Effector CD4-positive, alpha-beta T cell (primary cell): ENCODE data around the gene AHSG.
"Not testable (repeated sequence)": the region's sequence is repeated elsewhere in the genome, so short reads cannot be mapped to it uniquely, and the experiment has no call there.

ENCODE experiments used
- DNase-seq: peaks from one replicate; pipeline ENCODE4 v3.0.0-alpha.2; 2020

The AHSG gene

DNA sequence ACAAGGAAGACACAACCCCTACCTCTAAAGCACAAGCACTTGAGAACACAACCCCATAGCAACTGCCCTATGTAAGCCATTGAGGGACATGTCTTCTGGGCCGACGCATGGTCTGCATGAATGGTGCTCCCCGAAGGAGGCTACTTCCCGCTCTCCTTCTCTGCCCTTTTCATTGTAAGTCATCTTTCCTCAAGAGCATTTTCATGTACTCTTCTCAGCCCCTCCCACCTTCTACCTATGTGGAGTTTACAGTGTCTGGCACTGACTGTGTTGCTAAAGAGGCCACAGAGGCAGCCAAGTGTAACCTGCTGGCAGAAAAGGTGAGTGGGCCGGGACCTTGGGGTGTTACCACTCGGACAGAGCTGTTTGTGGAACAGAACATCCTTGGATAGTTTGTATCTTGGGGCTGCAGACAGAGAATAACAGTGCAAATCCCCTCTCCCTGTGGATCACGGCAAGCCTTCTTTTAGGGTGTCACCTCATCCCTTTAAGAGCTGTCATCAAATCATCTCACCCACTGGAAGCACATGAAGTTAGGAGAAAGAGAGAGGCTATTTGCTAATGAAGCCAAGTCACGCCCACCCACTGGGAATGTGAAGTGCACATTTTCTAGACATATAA is 5.6 kb downstream of the AHSG start:
- no peak for DNase-seq

DNA sequence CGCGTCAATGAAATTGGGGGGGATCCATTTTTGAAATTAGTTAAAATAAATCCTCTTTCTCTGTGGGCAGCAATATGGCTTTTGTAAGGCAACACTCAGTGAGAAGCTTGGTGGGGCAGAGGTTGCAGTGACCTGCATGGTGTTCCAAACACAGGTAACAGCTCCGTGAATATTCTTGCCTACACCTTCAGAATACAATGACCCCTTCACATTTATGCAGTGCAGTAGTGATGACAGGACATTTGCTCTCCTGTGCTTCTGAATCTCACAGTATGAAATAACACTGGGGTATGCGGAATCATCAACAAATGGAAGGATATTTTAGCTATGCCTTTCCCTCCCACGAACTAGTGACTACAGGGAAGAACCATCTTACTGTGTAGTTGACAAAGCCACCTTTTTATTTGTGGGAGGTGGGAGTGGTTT is 6.9 kb downstream of the AHSG start:
- DNase-seq = no peak

DNA sequence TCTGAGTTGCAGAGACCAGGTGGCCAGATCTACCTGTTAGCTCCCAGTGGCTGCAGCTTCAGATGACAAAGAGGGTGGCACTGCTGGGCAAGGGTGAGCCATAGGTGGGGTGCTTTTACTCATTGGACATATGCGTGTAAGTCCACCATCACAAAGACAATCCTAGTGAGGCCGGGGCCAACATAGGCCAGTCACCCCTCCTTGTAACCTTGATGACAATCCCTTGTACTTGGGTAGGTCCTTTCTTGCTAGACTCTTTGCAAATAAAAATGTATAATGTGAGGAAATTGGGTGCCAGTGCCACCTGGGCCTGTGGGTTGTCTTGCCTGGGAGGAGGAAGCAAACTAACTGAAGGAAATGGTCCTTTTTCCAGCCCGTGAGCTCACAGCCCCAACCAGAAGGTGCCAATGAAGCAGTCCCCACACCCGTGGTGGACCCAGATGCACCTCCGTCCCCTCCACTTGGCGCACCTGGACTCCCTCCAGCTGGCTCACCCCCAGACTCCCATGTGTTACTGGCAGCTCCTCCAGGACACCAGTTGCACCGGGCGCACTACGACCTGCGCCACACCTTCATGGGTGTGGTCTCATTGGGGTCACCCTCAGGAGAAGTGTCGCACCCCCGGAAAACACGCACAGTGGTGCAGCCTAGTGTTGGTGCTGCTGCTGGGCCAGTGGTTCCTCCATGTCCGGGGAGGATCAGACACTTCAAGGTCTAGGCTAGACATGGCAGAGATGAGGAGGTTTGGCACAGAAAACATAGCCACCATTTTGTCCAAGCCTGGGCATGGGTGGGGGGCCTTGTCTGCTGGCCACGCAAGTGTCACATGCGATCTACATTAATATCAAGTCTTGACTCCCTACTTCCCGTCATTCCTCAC is 7.6 kb downstream of the AHSG start:
- no peak for DNase-seq

- no peak for DNase-seq
Measured at GRCh38 chr3:186621894-186622650, 9.2 kb downstream of the AHSG start.

DNA sequence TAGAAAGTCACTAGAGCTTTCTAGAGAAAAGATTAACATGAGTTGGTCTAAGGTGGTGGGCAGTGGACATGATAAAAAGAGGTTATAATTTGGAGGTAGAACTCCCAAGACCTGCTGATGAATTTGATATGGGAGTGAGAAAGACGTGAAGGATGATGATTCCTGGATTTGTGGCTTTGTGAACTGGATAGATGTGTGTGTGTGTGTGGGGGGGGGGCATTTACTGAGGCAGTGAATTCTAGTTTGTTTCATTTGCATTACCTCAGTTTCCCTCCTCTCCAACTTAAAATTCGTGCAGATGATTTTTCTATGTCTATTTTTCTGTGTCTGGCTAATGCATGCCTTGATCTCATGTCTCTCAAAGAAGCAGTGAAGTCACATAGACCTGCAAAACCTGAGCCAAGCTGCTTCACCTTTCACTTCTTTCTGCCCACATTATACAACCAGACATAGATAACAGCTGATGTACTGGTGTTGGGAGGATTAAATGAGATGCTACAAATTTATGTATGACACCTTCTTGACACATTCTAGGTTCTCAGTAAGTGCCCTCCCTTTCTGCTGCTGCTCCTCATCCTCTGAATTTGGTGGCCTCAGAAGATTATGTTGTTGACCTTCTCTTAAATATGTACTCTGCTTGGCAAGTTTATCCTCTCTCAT is 9.9 kb downstream of the AHSG start:
- no peak for DNase-seq

DNA sequence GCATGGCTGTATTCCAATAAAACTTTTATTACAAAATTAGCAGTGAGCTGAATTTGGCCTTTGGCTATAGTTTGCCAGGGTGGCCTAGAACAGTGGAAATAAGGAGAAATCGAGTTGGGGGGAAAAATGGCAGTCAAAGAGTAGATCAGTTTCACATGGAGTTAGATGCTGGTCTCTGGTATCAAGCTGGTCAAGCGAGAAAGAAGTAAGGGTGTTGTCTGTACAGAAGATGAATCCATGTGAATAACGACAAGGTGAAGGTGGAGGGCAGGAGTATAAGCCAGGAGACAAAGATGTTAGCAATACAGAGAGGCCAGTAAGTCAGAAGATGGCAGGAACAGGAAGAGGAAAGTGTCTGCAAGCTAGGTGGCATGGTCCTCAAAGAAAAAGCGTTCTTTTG is 11.7 kb downstream of the AHSG start:
- DNase-seq = no peak

- DNase-seq = no peak
Measured at GRCh38 chr3:186625600-186626042, 12.8 kb downstream of the AHSG start.

- no peak for DNase-seq
Measured at GRCh38 chr3:186626254-186626847, 13.5 kb downstream of the AHSG start.

DNA sequence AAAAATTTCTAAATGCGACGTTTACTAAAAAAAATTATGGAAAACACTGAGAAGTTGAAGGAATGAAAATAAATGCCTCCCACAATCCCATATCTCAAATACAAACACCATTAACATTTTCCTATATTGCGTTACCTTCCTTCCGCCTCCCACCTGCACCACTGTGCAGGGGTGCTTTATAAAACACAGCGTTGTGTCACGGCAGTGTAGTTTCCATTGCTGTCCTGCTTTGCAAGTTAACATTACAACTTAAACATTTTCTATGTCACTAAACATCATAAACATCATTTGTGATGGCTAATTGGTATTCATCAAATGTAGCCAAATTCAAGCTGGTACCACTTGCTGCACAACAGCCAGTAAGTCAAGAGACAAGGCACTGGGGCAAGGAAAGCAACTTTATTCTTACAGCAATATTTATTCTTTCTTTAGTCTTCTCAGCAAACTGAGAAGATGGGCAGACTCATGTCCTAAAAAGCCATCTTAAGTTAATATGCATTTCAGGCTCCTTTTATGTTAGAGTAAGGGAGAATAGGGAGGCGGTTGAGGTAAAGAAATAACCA is 15.1 kb downstream of the AHSG start:
- no peak for DNase-seq

DNA sequence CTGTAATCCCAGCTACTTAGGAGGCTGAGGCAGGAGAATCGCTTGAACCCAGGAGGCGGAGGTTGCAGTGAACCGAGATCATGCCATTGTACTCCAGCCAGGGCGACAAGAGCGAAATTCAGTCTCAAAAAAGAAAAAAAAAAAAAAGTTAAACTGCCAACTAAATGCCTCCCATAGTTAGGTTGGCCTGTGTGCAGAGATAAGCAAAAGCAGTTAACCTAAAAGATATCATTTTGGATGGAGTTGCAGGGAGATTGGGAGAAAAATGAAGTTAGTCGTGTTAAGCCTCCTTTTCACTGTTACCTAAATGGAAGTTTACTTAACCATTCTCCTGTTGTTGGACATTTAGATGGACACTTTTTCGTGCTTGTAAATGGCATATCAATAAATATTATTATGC is 15.9 kb downstream of the AHSG start:
- no peak for DNase-seq

DNA sequence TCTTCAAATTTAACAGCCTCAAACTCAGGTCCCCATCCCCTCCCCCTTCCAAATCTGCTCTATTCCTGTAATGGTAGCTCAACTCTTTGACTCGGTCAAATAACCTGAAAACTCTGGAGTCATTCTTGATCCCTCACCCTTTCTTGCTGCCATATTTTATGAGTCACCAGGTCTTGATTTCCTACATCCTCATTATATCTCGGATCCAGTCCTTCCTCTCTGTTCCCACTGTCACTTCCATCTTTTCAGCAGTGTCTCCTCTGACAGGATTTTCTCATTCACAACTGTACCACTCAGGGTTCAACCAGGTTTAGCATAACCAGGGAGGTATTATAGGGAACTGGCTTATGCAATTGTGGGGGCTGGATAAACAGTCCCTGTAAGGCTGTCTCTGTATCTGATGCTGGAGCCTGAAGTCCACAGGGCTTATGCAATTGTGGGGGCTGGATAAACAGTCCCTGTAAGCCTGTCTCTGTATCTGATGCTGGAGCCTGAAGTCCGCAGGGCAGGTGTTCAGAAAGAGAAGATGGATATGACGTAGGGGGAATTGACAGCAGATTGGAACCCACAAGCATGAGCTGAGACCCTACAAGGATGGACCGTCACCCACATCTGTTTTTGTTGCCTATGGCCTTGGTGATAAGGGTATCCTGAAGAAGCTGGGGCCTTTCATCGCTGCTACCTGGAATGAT is 18.2 kb downstream of the AHSG start:
- DNase-seq = no peak

DNA sequence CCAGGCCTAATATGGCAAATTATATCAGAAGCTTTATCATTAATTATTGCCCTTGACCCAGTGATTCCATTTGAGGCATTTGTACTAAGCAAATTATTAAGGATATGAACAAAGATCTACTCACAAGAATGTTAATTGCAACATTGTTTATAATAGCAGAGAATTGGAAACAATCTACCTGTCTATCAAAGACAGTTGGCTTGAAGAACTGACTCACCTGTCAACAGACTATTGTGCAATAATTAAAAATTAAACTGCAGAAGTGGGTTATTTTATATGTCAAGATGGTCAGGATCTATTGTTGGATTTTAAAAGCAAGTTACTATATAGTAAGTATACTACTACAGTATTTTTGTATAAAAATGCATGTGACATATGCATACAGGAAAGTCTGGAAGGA is 20.6 kb downstream of the AHSG start:
- no peak for DNase-seq

DNA sequence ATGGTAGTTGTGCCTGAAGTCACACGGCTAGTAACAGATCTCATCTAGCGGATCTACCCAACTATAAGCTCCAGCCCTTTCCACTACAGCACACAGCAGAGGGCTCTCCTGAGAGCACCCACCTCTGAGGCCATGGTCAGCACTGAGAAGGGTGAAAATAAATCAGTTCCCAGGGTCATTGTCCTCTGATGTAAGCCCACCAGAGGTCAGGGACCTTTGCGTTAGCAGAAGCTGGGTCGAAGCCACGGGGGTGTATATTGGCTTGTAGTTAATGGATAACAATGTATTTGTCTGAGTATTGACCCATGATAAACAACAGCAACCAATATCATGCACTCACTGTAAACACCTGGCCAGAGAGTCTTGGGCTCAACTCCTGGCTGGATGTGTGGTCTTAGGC is 21.3 kb downstream of the AHSG start:
- not testable (repeated sequence) for DNase-seq

DNA sequence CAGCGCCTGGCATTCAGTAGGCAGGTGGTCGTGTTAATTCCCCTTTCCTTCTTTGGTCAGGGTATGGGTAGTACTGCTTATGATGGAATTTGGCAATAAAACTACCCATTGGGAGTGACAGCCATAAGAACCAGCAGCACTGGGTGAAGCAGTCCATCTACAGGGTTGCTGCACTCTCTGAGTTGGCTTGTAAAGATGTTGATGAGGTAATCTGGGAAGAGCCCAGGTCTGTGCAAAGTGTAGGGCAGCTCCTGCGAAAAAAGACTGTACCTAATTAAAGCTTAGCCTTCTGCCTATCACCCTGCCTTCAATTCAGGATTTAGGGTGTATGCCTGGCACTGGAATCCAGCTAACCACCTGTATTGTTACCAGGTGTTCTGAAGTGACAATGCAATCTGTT is 22.7 kb downstream of the AHSG start:
- DNase-seq = no peak

- no peak for DNase-seq
Measured at GRCh38 chr3:186636536-186636935, 23.7 kb downstream of the AHSG start.

- DNase-seq = no peak
Measured at GRCh38 chr3:186637686-186638085, 24.8 kb downstream of the AHSG start.

- no peak for DNase-seq
Measured at GRCh38 chr3:186638259-186638658, 25.4 kb downstream of the AHSG start.

- no peak for DNase-seq
Measured at GRCh38 chr3:186639778-186640472, 27.1 kb downstream of the AHSG start, which contains the start of gene FETUB. Gene FETUB (plus strand): TSS chr3:186640399. CDS start chr3:186640461, 62 bp downstream.

- no peak for DNase-seq
Measured at GRCh38 chr3:186640473-186640818, 27.6 kb downstream of the AHSG start.

DNA sequence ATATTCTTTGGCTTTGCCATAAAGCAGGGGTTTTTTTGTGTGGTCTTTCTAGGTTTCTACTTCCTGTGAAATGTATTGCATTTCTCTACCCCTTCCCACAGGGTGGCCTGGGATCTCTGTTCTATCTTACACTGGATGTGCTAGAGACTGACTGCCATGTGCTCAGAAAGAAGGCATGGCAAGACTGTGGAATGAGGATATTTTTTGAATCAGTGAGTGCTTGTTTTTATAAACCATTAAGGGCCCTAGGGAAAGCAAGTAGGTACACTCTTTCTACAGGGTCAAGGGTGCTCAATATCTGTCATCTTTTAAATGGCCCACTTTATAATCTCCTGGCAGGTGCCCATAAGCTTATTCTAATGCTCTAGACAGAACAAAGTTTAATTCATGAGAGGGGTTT is 28.1 kb downstream of the AHSG start:
- DNase-seq = no peak

DNA sequence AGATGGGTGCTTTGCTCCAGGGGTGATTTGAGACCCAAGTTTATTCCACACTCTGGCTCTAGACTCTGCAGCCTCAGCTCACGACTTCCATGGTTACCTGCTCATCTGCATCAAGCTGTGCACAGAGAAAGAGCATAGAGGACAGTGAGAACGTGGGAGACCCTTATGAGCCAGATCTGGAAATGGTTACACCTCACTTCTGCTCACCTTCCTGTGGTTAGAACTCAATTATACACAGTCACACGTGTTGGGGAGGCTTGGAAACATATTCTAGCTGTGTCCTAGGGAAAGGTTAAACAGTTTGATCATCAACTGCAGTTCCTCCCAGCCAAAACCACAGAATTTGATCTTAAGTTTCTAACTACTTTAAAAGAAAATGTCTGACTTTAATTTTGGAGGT is 29.2 kb downstream of the AHSG start:
- no peak for DNase-seq
